Upper lobe of left lung (tissue), 4 donors: ENCODE measurements around the gene DYNC2LI1.

Source experiments
- EP300 ChIP-seq, 4 donors: sonication (generic); formaldehyde crosslinking; IDR thresholded peaks; one replicate each; pipeline ENCODE4 v1.5.1; 2017; ENCODE audit warnings: antibody characterized with exemption in 4 of 4, control low read depth in 2 of 4
- TF ChIP-seq, protein P1 (sequence below), 6 experiments: fragments of 450-650 bp in 4 of 6; fragments of 200-600 bp in 2 of 6; sonication (generic) in 2 of 6; IDR thresholded peaks; one replicate each; pipeline ENCODE4 v1.5.1; 2016 to 2019; ENCODE audit warnings: antibody characterized with exemption in 6 of 6

DNA sequence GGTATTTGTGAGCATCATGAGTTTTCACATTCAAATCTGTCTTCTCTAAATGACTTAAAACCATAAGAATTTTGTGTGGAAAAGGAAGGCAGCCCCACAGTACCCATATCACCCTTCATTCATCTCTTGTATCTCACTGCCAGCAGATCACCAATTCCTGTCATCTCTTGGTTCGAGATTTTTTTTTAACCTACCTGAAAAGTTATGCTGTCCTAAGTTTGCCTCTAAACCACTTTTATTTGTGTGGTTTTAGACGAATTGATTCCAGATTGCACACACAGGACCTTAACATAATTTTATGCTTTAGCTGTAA, 32.8 kb downstream of the DYNC2LI1 start:
- TF ChIP-seq, protein P1, sequence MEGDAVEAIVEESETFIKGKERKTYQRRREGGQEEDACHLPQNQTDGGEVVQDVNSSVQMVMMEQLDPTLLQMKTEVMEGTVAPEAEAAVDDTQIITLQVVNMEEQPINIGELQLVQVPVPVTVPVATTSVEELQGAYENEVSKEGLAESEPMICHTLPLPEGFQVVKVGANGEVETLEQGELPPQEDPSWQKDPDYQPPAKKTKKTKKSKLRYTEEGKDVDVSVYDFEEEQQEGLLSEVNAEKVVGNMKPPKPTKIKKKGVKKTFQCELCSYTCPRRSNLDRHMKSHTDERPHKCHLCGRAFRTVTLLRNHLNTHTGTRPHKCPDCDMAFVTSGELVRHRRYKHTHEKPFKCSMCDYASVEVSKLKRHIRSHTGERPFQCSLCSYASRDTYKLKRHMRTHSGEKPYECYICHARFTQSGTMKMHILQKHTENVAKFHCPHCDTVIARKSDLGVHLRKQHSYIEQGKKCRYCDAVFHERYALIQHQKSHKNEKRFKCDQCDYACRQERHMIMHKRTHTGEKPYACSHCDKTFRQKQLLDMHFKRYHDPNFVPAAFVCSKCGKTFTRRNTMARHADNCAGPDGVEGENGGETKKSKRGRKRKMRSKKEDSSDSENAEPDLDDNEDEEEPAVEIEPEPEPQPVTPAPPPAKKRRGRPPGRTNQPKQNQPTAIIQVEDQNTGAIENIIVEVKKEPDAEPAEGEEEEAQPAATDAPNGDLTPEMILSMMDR (IDR thresholded peaks at IDR 0.05), result no peak
- TF ChIP-seq EP300 (IDR thresholded peaks at IDR 0.05), result no peak
